HEK293 (cell line): ENCODE measurements around the gene OR5I1.

ENCODE experiments used
- CTCF ChIA-PET: fragments of 350-600 bp; formaldehyde crosslinking; extraction: SDS; loops from one replicate; lab custom pipeline; 2021; ENCODE audit warnings: antibody characterized with exemption; lab: Yijun Ruan, JAX
- POLR2A ChIA-PET: fragments of 300-600 bp; formaldehyde crosslinking; extraction: SDS; loops from one replicate; lab custom pipeline; 2020; ENCODE audit warnings: antibody characterized with exemption, inconsistent platforms; lab: Yijun Ruan, JAX
- H3K27ac ChIP-seq: fragments of 200-500 bp; sonication (Bioruptor generic); 2 replicates; pipeline ENCODE4 v1.5.1; 2014; ENCODE audit warnings: low read depth, low read length, control low read depth, inconsistent platforms; ENCODE audit errors: extremely low read depth
- H3K36me3 ChIP-seq, 2 experiments: fragments of 200-500 bp in 1 of 2; sonication (Bioruptor generic) in 1 of 2; 1 replicate in 1 of 2; 2 replicates in 1 of 2; pipeline ENCODE4 v1.5.1; 2014 to 2017; ENCODE audit warnings: inconsistent platforms in 2 of 2, low read length in 2 of 2; ENCODE audit not compliant: control insufficient read depth in 2 of 2, insufficient read depth in 1 of 2
- H3K4me1 ChIP-seq: fragments of 200-500 bp; sonication (Bioruptor generic); 2 replicates; pipeline ENCODE4 v1.5.1; 2014; ENCODE audit warnings: mild to moderate bottlenecking, low read length, inconsistent platforms; ENCODE audit not compliant: control insufficient read depth, insufficient read depth
- H3K4me3 ChIP-seq: 2 replicates; pipeline ENCODE4 v1.5.1; 2011; ENCODE audit warnings: low read depth, mild to moderate bottlenecking, control low read depth, low read length, moderate library complexity
- H3K9me3 ChIP-seq: fragments of 200-500 bp; sonication (Bioruptor generic); 2 replicates; pipeline ENCODE4 v1.5.1; 2014; ENCODE audit warnings: low read depth, low read length, inconsistent platforms; ENCODE audit not compliant: control insufficient read depth, insufficient read depth
- GLIS1 ChIP-seq: fragments of 450-650 bp; formaldehyde crosslinking; IDR thresholded peaks from 2 replicates; pipeline ENCODE4 v1.5.1; 2016; ENCODE audit warnings: missing biosample characterization, missing genetic modification characterization
- RBAK ChIP-seq: fragments of 450-650 bp; formaldehyde crosslinking; IDR thresholded peaks from 2 replicates; pipeline ENCODE4 v1.5.1; 2016; ENCODE audit warnings: missing biosample characterization, missing genetic modification characterization
- SP3 ChIP-seq: fragments of 450-650 bp; formaldehyde crosslinking; IDR thresholded peaks from 2 replicates; pipeline ENCODE4 v1.5.1; 2016; ENCODE audit warnings: missing biosample characterization, missing genetic modification characterization
- TRIM28 ChIP-seq: IDR thresholded peaks from 2 replicates; pipeline ENCODE4 v1.6.1; 2011; ENCODE audit warnings: low read length, control low read depth, borderline replicate concordance
- ZNF10 ChIP-seq: fragments of 450-650 bp; formaldehyde crosslinking; IDR thresholded peaks from 2 replicates; pipeline ENCODE4 v1.5.1; 2017; ENCODE audit warnings: missing biosample characterization, missing genetic modification characterization
- ZNF16 ChIP-seq: fragments of 450-650 bp; formaldehyde crosslinking; IDR thresholded peaks from 2 replicates; pipeline ENCODE4 v1.5.1; 2016; ENCODE audit warnings: low read depth, missing biosample characterization, missing genetic modification characterization
- ZNF174 ChIP-seq: fragments of 450-650 bp; formaldehyde crosslinking; IDR thresholded peaks from 2 replicates; pipeline ENCODE4 v1.5.0; 2017; ENCODE audit warnings: missing biosample characterization, mild to moderate bottlenecking, missing genetic modification characterization
- ZNF2 ChIP-seq: fragments of 450-650 bp; formaldehyde crosslinking; IDR thresholded peaks from 2 replicates; pipeline ENCODE4 v1.5.1; 2016; ENCODE audit warnings: missing biosample characterization, missing genetic modification characterization
- ZNF23 ChIP-seq: fragments of 450-650 bp; formaldehyde crosslinking; IDR thresholded peaks from 2 replicates; pipeline ENCODE4 v1.5.1; 2016; ENCODE audit warnings: missing biosample characterization, missing genetic modification characterization, borderline replicate concordance
- ZNF324 ChIP-seq: fragments of 450-650 bp; formaldehyde crosslinking; IDR thresholded peaks from 2 replicates; pipeline ENCODE4 v1.5.1; 2016; ENCODE audit warnings: missing biosample characterization, missing genetic modification characterization
- ZNF37A ChIP-seq: fragments of 450-650 bp; IDR thresholded peaks from 2 replicates; pipeline ENCODE4 v1.5.1; 2018; ENCODE audit warnings: missing biosample characterization, missing genetic modification characterization
- ZNF416 ChIP-seq: fragments of 450-650 bp; formaldehyde crosslinking; IDR thresholded peaks from 2 replicates; pipeline ENCODE4 v1.5.1; 2016; ENCODE audit warnings: missing biosample characterization, missing genetic modification characterization
- ZNF571 ChIP-seq: fragments of 450-650 bp; formaldehyde crosslinking; IDR thresholded peaks from 2 replicates; pipeline ENCODE4 v1.5.0; 2017; ENCODE audit warnings: missing biosample characterization, missing genetic modification characterization
- ZNF626 ChIP-seq: fragments of 450-650 bp; sonication (Bioruptor Pico); formaldehyde crosslinking; IDR thresholded peaks from 2 replicates; pipeline ENCODE4 v1.5.1; 2018; ENCODE audit warnings: missing biosample characterization, missing genetic modification characterization, inconsistent platforms
- ZNF777 ChIP-seq: fragments of 450-650 bp; formaldehyde crosslinking; IDR thresholded peaks from 2 replicates; pipeline ENCODE4 v1.5.1; 2017; ENCODE audit warnings: missing biosample characterization, missing genetic modification characterization, borderline replicate concordance
- TF ChIP-seq, protein P1 (sequence below): fragments of 450-650 bp; formaldehyde crosslinking; IDR thresholded peaks from 2 replicates; pipeline ENCODE4 v1.5.1; 2016; ENCODE audit warnings: missing biosample characterization, missing genetic modification characterization, borderline replicate concordance
- TF ChIP-seq, protein P2 (sequence below): fragments of 450-650 bp; formaldehyde crosslinking; IDR thresholded peaks from 2 replicates; pipeline ENCODE4 v1.5.1; 2016; ENCODE audit warnings: missing biosample characterization, missing genetic modification characterization
- TF ChIP-seq, protein P3 (sequence below): fragments of 450-650 bp; formaldehyde crosslinking; IDR thresholded peaks from 2 replicates; pipeline ENCODE4 v1.5.1; 2017; ENCODE audit warnings: missing biosample characterization, missing genetic modification characterization
- TF ChIP-seq, protein P4 (sequence below): fragments of 450-650 bp; formaldehyde crosslinking; IDR thresholded peaks from 2 replicates; pipeline ENCODE4 v1.5.1; 2016; ENCODE audit warnings: missing biosample characterization, missing genetic modification characterization

The OR5I1 gene

DNA sequence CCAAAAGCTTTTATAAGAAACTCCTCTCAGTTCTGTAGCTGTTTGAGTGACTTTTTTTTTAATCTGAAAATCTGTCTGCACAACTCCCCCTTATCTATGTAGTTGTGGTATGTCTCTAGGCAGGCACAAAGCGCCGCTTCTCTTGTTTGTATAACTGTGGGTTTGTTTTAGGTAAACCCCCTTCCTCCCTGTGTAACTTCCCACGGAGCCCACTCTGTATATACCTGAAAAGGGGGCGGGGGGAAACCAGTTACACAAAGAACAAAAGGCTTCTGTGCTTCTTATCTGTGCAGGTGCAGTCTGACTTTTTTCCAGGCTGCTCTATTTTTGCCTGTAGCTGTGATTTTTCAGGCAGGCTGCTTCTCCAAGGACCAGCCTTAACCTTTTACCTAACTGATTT is 20.3 kb upstream of the OR5I1 start:
- H3K4me1 ChIP-seq: no peaks in the 10 kb centered on the region
- H3K36me3 ChIP-seq: no peaks in the 10 kb centered on the region
- CTCF ChIA-PET: no interaction called here
- H3K9me3 ChIP-seq: no peaks in the 10 kb centered on the region
- no peak overlapping the region for H3K27ac ChIP-seq
- H3K4me3 ChIP-seq: no peak overlapping the region
- TF ChIP-seq TRIM28 (no peak), ZNF324 (tag by site-specific recombination) (no peak), ZNF416 (tag by site-specific recombination) (no peak), GLIS1 (tag by site-specific recombination) (no peak), ZNF37A (tag by site-specific recombination) (no peak), RBAK (no peak), ZNF2 (tag by site-specific recombination) (no peak), ZNF626 (no peak), SP3 (tag by site-specific recombination) (no peak), ZNF10 (tag by site-specific recombination) (no peak), ZNF174 (tag by site-specific recombination) (no peak), ZNF16 (tag by site-specific recombination) (no peak), ZNF571 (tag by site-specific recombination) (no peak), ZNF23 (tag by site-specific recombination) (no peak), ZNF777 (tag by site-specific recombination) (no peak)
- TF ChIP-seq, protein P1, sequence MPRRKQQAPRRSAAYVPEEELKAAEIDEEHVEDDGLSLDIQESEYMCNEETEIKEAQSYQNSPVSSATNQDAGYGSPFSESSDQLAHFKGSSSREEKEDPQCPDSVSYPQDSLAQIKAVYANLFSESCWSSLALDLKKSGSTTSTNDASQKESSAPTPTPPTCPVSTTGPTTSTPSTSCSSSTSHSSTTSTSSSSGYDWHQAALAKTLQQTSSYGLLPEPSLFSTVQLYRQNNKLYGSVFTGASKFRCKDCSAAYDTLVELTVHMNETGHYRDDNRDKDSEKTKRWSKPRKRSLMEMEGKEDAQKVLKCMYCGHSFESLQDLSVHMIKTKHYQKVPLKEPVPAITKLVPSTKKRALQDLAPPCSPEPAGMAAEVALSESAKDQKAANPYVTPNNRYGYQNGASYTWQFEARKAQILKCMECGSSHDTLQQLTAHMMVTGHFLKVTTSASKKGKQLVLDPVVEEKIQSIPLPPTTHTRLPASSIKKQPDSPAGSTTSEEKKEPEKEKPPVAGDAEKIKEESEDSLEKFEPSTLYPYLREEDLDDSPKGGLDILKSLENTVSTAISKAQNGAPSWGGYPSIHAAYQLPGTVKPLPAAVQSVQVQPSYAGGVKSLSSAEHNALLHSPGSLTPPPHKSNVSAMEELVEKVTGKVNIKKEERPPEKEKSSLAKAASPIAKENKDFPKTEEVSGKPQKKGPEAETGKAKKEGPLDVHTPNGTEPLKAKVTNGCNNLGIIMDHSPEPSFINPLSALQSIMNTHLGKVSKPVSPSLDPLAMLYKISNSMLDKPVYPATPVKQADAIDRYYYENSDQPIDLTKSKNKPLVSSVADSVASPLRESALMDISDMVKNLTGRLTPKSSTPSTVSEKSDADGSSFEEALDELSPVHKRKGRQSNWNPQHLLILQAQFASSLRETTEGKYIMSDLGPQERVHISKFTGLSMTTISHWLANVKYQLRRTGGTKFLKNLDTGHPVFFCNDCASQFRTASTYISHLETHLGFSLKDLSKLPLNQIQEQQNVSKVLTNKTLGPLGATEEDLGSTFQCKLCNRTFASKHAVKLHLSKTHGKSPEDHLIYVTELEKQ (tag by site-specific recombination): no peak
- TF ChIP-seq, protein P2, sequence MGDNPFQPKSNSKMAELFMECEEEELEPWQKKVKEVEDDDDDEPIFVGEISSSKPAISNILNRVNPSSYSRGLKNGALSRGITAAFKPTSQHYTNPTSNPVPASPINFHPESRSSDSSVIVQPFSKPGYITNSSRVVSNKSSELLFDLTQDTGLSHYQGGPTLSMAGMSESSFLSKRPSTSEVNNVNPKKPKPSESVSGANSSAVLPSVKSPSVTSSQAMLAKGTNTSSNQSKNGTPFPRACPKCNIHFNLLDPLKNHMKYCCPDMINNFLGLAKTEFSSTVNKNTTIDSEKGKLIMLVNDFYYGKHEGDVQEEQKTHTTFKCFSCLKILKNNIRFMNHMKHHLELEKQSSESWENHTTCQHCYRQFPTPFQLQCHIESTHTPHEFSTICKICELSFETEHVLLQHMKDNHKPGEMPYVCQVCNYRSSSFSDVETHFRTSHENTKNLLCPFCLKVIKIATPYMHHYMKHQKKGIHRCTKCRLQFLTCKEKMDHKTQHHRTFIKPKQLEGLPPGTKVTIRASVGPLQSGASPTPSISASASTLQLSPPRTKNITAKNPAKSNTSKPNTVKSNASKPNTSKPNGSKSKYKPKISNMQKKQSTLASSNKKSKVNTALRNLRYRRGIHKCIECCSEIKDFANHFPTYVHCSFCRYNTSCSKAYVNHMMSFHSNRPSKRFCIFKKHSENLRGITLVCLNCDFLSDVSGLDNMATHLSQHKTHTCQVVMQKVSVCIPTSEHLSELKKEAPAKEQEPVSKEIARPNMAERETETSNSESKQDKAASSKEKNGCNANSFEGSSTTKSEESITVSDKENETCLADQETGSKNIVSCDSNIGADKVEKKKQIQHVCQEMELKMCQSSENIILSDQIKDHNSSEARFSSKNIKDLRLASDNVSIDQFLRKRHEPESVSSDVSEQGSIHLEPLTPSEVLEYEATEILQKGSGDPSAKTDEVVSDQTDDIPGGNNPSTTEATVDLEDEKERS (tag by site-specific recombination): no peak
- TF ChIP-seq, protein P3, sequence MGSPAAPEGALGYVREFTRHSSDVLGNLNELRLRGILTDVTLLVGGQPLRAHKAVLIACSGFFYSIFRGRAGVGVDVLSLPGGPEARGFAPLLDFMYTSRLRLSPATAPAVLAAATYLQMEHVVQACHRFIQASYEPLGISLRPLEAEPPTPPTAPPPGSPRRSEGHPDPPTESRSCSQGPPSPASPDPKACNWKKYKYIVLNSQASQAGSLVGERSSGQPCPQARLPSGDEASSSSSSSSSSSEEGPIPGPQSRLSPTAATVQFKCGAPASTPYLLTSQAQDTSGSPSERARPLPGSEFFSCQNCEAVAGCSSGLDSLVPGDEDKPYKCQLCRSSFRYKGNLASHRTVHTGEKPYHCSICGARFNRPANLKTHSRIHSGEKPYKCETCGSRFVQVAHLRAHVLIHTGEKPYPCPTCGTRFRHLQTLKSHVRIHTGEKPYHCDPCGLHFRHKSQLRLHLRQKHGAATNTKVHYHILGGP: no peak
- TF ChIP-seq, protein P4, sequence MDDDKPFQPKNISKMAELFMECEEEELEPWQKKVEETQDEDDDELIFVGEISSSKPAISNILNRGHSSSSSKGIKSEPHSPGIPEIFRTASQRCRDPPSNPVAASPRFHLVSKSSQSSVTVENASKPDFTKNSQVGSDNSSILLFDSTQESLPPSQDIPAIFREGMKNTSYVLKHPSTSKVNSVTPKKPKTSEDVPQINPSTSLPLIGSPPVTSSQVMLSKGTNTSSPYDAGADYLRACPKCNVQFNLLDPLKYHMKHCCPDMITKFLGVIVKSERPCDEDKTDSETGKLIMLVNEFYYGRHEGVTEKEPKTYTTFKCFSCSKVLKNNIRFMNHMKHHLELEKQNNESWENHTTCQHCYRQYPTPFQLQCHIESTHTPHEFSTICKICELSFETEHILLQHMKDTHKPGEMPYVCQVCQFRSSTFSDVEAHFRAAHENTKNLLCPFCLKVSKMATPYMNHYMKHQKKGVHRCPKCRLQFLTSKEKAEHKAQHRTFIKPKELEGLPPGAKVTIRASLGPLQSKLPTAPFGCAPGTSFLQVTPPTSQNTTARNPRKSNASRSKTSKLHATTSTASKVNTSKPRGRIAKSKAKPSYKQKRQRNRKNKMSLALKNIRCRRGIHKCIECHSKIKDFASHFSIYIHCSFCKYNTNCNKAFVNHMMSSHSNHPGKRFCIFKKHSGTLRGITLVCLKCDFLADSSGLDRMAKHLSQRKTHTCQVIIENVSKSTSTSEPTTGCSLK (tag by site-specific recombination): no peak
- POLR2A ChIA-PET: no interaction called here
